GM21390 (cell line): ENCODE measurements around the gene MEGF10.

Source experiments
- ATAC-seq: cut with Tn5 transposase; IDR thresholded peaks from one replicate; pipeline ENCODE4 v1.9.1; 2021; ENCODE audit not compliant: unreplicated experiment

Gene MEGF10

GRCh38 chr5:127508644-127509373 lies 218.2 kb downstream of the MEGF10 start:
- no peak for ATAC-seq
